HepG2 (cell line): ENCODE results near the gene SPRED3. TPM values are rescaled to one million over a fixed set of nuclear protein-coding genes. Genes with fewer than 3 reads are reported as not detected.

Experiments
- ATAC-seq: fragments of 200-7000 bp; cut with Tn5 transposase; 3 replicates; pipeline ENCODE4 v1.9.1; 2020; ENCODE audit warnings: mild to moderate bottlenecking, moderate library complexity
- BruUV-seq: library from RNA; stranded (reverse); fragments of 400-500 nt; replicated peaks from 2 replicates; lab custom pipeline; 2021; lab: Mats Ljungman, UMichigan
- CTCF ChIA-PET: fragments of 300-600 bp; formaldehyde crosslinking; extraction: SDS; loops from one replicate; lab custom pipeline; 2021; ENCODE audit warnings: low total read pairs, inconsistent platforms, low intra/inter-chr PET ratio; lab: Yijun Ruan, JAX
- POLR2A ChIA-PET: fragments of 350-600 bp; sonication (Branson Sonifier 250); formaldehyde crosslinking; loops from one replicate; lab custom pipeline; 2020; ENCODE audit warnings: antibody characterized with exemption, inconsistent platforms; lab: Yijun Ruan, JAX
- DNase-seq: peaks from one replicate; pipeline ENCODE4 v3.0.0-alpha.2; 2015; ENCODE audit warnings: low spot score
- FAIRE-seq: peaks from 3 replicates; lab custom pipeline; 2011; peaks lifted over from hg19 to GRCh38; lab: Jason Lieb, UNC
- H2AFZ ChIP-seq: one replicate; pipeline ENCODE4 v1.6.1; 2011; ENCODE audit warnings: low read length, inconsistent platforms
- H3K27ac ChIP-seq: fragments of 300-600 bp; 3 replicates; pipeline ENCODE4 v1.8.0; 2011; ENCODE audit warnings: mixed run types, mild to moderate bottlenecking, mixed read lengths, low read length, inconsistent platforms; ENCODE audit not compliant: insufficient read depth; ENCODE audit errors: extremely low read length
- H3K27me3 ChIP-seq, 2 experiments: fragments of 200-600 bp in 1 of 2; 2 replicates in 1 of 2; 3 replicates in 1 of 2; pipeline versions ENCODE4 v1.6.0 to v1.8.0; 2011; ENCODE audit warnings: low read length in 2 of 2, mild to moderate bottlenecking in 2 of 2, moderate library complexity in 2 of 2, inconsistent platforms in 1 of 2; ENCODE audit not compliant: insufficient read depth in 2 of 2, control insufficient read depth in 1 of 2
- H3K36me3 ChIP-seq, 2 experiments: fragments of 200-600 bp in 1 of 2; replicated peaks in 1 of 2; 2 replicates in 1 of 2; 3 replicates in 1 of 2; pipeline versions ENCODE4 v1.5.1 to v1.8.0; 2011; ENCODE audit warnings: low read length in 2 of 2, inconsistent platforms in 1 of 2; ENCODE audit not compliant: insufficient read depth in 2 of 2, control insufficient read depth in 1 of 2
- H3K4me1 ChIP-seq: 2 replicates; pipeline ENCODE4 v1.5.1; 2012; ENCODE audit warnings: low read length, inconsistent platforms; ENCODE audit not compliant: insufficient read depth
- H3K4me2 ChIP-seq: 2 replicates; pipeline ENCODE4 v1.6.0; 2011; ENCODE audit warnings: low read depth, low read length, inconsistent platforms
- H3K4me3 ChIP-seq, 3 experiments: fragments of 200-600 bp in 1 of 3; sonication (generic), shearing (Covaris generic) in 1 of 3; replicated peaks in 1 of 3; 2 replicates each; pipeline ENCODE4 v1.5.1; 2011 to 2016; ENCODE audit warnings: low read length in 3 of 3, inconsistent platforms in 2 of 3, low read depth in 2 of 3, mild to moderate bottlenecking in 2 of 3, control low read depth in 1 of 3, mixed read lengths in 1 of 3; ENCODE audit not compliant: insufficient read depth in 1 of 3
- H3K79me2 ChIP-seq: one replicate; pipeline ENCODE4 v1.6.1; 2011; ENCODE audit warnings: low read length, inconsistent platforms; ENCODE audit not compliant: insufficient read depth
- H3K9ac ChIP-seq: 2 replicates; pipeline ENCODE4 v1.6.0; 2011; ENCODE audit warnings: mild to moderate bottlenecking, low read depth, low read length, inconsistent platforms; ENCODE audit not compliant: insufficient read depth
- H3K9me3 ChIP-seq: 2 replicates; pipeline ENCODE4 v1.5.1; 2012; ENCODE audit warnings: mild to moderate bottlenecking, low read length
- H4K20me1 ChIP-seq: 2 replicates; pipeline ENCODE4 v1.6.0; 2011; ENCODE audit warnings: inconsistent platforms, mild to moderate bottlenecking, low read length, moderate library complexity; ENCODE audit not compliant: insufficient read depth
- ARNTL ChIP-seq: sonication (generic); formaldehyde crosslinking; IDR thresholded peaks from 2 replicates; pipeline ENCODE4 v1.4.0; 2020; ENCODE audit warnings: mild to moderate bottlenecking, missing genetic modification reagents
- CBX1 ChIP-seq: IDR thresholded peaks from one replicate; pipeline ENCODE4 v1.6.1; 2016; ENCODE audit warnings: antibody characterized with exemption, low read depth
- IKZF1 ChIP-seq: fragments of 450-650 bp; IDR thresholded peaks from 2 replicates; pipeline ENCODE4 v1.7.1; 2016
- KMT2A ChIP-seq: sonication (generic); formaldehyde crosslinking; IDR thresholded peaks from 2 replicates; pipeline ENCODE4 v1.4.0; 2020; ENCODE audit warnings: missing genetic modification reagents
- MAZ ChIP-seq, 2 experiments: sonication (generic) in 1 of 2; formaldehyde crosslinking in 1 of 2; IDR thresholded peaks; 2 replicates each; pipeline versions ENCODE4 v1.5.0 to v1.6.1; 2012 to 2020; ENCODE audit warnings: low read depth in 2 of 2, mild to moderate bottlenecking in 2 of 2, borderline replicate concordance in 1 of 2, improper control_type of control experiment in 1 of 2, low read length in 1 of 2, missing genetic modification reagents in 1 of 2, moderate library complexity in 1 of 2
- POLR2A ChIP-seq, 2 experiments: IDR thresholded peaks; 2 replicates each; pipeline ENCODE4 v1.6.1; 2011; ENCODE audit warnings: low read depth in 2 of 2, low read length in 2 of 2, mild to moderate bottlenecking in 1 of 2, moderate library complexity in 1 of 2; ENCODE audit not compliant: insufficient read depth in 1 of 2
- SRF ChIP-seq: IDR thresholded peaks from 2 replicates; pipeline ENCODE4 v1.6.1; 2011; ENCODE audit warnings: mild to moderate bottlenecking, low read depth, low read length, moderate library complexity
- TARDBP ChIP-seq: sonication (generic); formaldehyde crosslinking; IDR thresholded peaks from 2 replicates; pipeline ENCODE4 v1.8.0; 2022; ENCODE audit warnings: mild to moderate bottlenecking, missing genetic modification reagents
- ZFP36L1 ChIP-seq: sonication (generic); formaldehyde crosslinking; IDR thresholded peaks from 2 replicates; pipeline ENCODE4 v1.8.0; 2022; ENCODE audit warnings: mild to moderate bottlenecking, missing genetic modification reagents, moderate library complexity
- ZNF234 ChIP-seq: sonication (generic); formaldehyde crosslinking; conservative IDR thresholded peaks from 2 replicates; pipeline ENCODE4 v1.5.1; 2020; ENCODE audit warnings: mild to moderate bottlenecking, missing genetic modification reagents
- ZNF556 ChIP-seq: sonication (generic); formaldehyde crosslinking; IDR thresholded peaks from 2 replicates; pipeline ENCODE4 v1.4.0; 2020; ENCODE audit warnings: mild to moderate bottlenecking, missing genetic modification reagents, borderline replicate concordance
- WGBS: methylation state at CpG from one replicate; pipeline ENCODE4 v1.1.6; 2017; ENCODE audit warnings: low lambda C conversion rate; 5-methylcytosine and 5-hydroxymethylcytosine counted together
- in situ Hi-C: cut with HindIII; loops from 2 replicates; pipeline ENCODE4 v1.10.0; 2017; ENCODE audit warnings: low pct_unique_long_range_greater_than_20kb; ENCODE audit not compliant: extremely low pct_ligation_motif_present
- intact Hi-C: fragments of 100-400 bp; cut with micrococcal nuclease; formaldehyde crosslinking; loops from one replicate; pipeline ENCODE4 v1.10.0; 2022; ENCODE audit not compliant: unreplicated experiment
- polyA plus RNA-seq, 8 experiments: library from polyadenylated mRNA; depleted of rRNA in 3 of 8; stranded (reverse) in 7 of 8; unstranded in 1 of 8; fragments of >200 nt; fragmentation: Illumina TruSeq in 4 of 8; extraction: Trizol in 4 of 8; gene quantifications; 2 replicates each; pipeline versions ENCODE4 v1.2.1 to v1.2.3, GENCODE V29; 2011 to 2016; ENCODE audit warnings: low read depth in 4 of 8, missing spikeins in 1 of 8, mixed read lengths in 1 of 8; ENCODE audit not compliant: insufficient read depth in 1 of 8
- total RNA-seq, 5 experiments: library from RNA; depleted of rRNA; stranded (reverse); fragments of >200 nt; fragmentation: Illumina TruSeq; extraction: Trizol; gene quantifications; 2 replicates each; pipeline ENCODE4 v1.2.3, GENCODE V29; 2016; ENCODE audit warnings: low read depth in 1 of 5
- TF ChIP-seq, protein P1 (sequence below): fragments of 450-650 bp; IDR thresholded peaks from 2 replicates; pipeline ENCODE4 v1.6.1; 2016
- TF ChIP-seq, protein P2 (sequence below): sonication (generic); formaldehyde crosslinking; IDR thresholded peaks from 2 replicates; pipeline ENCODE4 v1.9.0; 2021; ENCODE audit warnings: missing genetic modification reagents, borderline replicate concordance
- TF ChIP-seq, protein P3 (sequence below): sonication (generic); formaldehyde crosslinking; IDR thresholded peaks from 2 replicates; pipeline ENCODE4 v1.4.0; 2020; ENCODE audit warnings: missing genetic modification reagents

SPRED3 gene
- total and polyA plus RNA-seq, 2 of the 13 experiments (the other 11 are each of a cell fraction or from before 2014, with no cell fraction given) = 0.15 to 0.17 TPM

- H3K4me2 ChIP-seq = no peak overlapping the region
- in situ Hi-C loops = no loop called here
- H3K27ac ChIP-seq = no peak overlapping the region
- no peak overlapping the region for H3K9ac ChIP-seq
- no peak overlapping the region for H2AFZ ChIP-seq
- H3K4me1 ChIP-seq = peaks cover 5% of the 10 kb centered on the region; the same call in 1 of the 2 replicates
- no peak overlapping the region for H3K4me3 ChIP-seq
- peaks cover 4 to 14% of the 10 kb centered on the region in 2 experiments; a peak in 4 of 5 replicates for H3K27me3 ChIP-seq
- no peaks in the 10 kb centered on the region for H3K79me2 ChIP-seq
- FAIRE-seq (no peak), ATAC-seq (no peak), DNase-seq (no peak)
- H3K9me3 ChIP-seq = no peaks in the 10 kb centered on the region
- ChIA-PET POLR2A (no interaction called here), CTCF (no interaction called here)
- H4K20me1 ChIP-seq = no peaks in the 10 kb centered on the region
- no peaks in the 10 kb centered on the region for H3K36me3 ChIP-seq
- TF ChIP-seq, protein P1, sequence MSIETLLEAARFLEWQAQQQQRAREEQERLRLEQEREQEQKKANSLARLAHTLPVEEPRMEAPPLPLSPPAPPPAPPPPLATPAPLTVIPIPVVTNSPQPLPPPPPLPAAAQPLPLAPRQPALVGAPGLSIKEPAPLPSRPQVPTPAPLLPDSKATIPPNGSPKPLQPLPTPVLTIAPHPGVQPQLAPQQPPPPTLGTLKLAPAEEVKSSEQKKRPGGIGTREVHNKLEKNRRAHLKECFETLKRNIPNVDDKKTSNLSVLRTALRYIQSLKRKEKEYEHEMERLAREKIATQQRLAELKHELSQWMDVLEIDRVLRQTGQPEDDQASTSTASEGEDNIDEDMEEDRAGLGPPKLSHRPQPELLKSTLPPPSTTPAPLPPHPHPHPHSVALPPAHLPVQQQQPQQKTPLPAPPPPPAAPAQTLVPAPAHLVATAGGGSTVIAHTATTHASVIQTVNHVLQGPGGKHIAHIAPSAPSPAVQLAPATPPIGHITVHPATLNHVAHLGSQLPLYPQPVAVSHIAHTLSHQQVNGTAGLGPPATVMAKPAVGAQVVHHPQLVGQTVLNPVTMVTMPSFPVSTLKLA = peak; percentile 91
- no peak for TF ChIP-seq KMT2A (CRISPR knock-in tag)
- no TSS peak for BruUV-seq
- WGBS = 27% methylated on average over 8 of the region's 9 CpGs
- intact Hi-C loops = no loop called here
Measured at GRCh38 chr19:38442736-38443135, 54.2 kb downstream of the SPRED3 start.

GRCh38 chr19:38443458-38443999 lies 55.0 kb downstream of the SPRED3 start:
- BruUV-seq = no TSS peak
- no peaks in the 10 kb centered on the region for H3K36me3 ChIP-seq
- no peak overlapping the region for H3K27ac ChIP-seq
- in situ Hi-C loops (no loop called here), intact Hi-C loops (no loop called here)
- no peak overlapping the region for H3K4me2 ChIP-seq
- H3K9me3 ChIP-seq = no peaks in the 10 kb centered on the region
- ATAC-seq = no peak; the same call in 2 of the 3 replicates
- no peak overlapping the region for H3K4me3 ChIP-seq
- CTCF ChIA-PET = no interaction called here
- H3K9ac ChIP-seq = no peak overlapping the region
- POLR2A ChIA-PET = no interaction called here
- no peak overlapping the region for H2AFZ ChIP-seq
- no peak for DNase-seq
- FAIRE-seq = no peak
- peaks cover 5% of the 10 kb centered on the region; the same call in 1 of the 2 replicates for H3K4me1 ChIP-seq
- 41% methylated on average over 6 of the region's 15 CpGs for WGBS
- no peaks in the 10 kb centered on the region for H4K20me1 ChIP-seq
- H3K79me2 ChIP-seq = no peaks in the 10 kb centered on the region
- H3K27me3 ChIP-seq = peaks cover 4 to 14% of the 10 kb centered on the region in 2 experiments; a peak in 4 of 5 replicates
- no peak for TF ChIP-seq ZNF234 (CRISPR knock-in tag)
- no peak for TF ChIP-seq SRF
- no peak for TF ChIP-seq IKZF1
- TF ChIP-seq ARNTL (CRISPR knock-in tag) = no peak
- TF ChIP-seq MAZ (IDR thresholded peaks at IDR 0.05; ENCODE audit: borderline replicate concordance, low read depth, low read length) = no peak
- no peak for TF ChIP-seq MAZ (CRISPR knock-in tag; IDR thresholded peaks at IDR 0.05; ENCODE audit: low read depth)
- TF ChIP-seq ZNF556 (CRISPR knock-in tag) = no peak
- TF ChIP-seq, protein P2, sequence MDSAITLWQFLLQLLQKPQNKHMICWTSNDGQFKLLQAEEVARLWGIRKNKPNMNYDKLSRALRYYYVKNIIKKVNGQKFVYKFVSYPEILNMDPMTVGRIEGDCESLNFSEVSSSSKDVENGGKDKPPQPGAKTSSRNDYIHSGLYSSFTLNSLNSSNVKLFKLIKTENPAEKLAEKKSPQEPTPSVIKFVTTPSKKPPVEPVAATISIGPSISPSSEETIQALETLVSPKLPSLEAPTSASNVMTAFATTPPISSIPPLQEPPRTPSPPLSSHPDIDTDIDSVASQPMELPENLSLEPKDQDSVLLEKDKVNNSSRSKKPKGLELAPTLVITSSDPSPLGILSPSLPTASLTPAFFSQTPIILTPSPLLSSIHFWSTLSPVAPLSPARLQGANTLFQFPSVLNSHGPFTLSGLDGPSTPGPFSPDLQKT (CRISPR knock-in tag) = no peak
- no peak for TF ChIP-seq ZFP36L1
- TF ChIP-seq POLR2A (IDR thresholded peaks at IDR 0.05; ENCODE audit: insufficient read depth in 1 of 2, low read depth in 2 of 2, low read length in 2 of 2) = no peak
- TF ChIP-seq CBX1 = no peak
- TF ChIP-seq, protein P3, sequence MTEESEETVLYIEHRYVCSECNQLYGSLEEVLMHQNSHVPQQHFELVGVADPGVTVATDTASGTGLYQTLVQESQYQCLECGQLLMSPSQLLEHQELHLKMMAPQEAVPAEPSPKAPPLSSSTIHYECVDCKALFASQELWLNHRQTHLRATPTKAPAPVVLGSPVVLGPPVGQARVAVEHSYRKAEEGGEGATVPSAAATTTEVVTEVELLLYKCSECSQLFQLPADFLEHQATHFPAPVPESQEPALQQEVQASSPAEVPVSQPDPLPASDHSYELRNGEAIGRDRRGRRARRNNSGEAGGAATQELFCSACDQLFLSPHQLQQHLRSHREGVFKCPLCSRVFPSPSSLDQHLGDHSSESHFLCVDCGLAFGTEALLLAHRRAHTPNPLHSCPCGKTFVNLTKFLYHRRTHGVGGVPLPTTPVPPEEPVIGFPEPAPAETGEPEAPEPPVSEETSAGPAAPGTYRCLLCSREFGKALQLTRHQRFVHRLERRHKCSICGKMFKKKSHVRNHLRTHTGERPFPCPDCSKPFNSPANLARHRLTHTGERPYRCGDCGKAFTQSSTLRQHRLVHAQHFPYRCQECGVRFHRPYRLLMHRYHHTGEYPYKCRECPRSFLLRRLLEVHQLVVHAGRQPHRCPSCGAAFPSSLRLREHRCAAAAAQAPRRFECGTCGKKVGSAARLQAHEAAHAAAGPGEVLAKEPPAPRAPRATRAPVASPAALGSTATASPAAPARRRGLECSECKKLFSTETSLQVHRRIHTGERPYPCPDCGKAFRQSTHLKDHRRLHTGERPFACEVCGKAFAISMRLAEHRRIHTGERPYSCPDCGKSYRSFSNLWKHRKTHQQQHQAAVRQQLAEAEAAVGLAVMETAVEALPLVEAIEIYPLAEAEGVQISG (CRISPR knock-in tag) = no peak
- TF ChIP-seq TARDBP (CRISPR knock-in tag) = no peak
